ENCODE data around the gene SNX1.

GRCh38 chr15:64146520-64146884 is 50.7 kb downstream of the SNX1 start:
- TF ChIP-seq POLR2A (IDR thresholded peaks at IDR 0.05; ENCODE audit: low read depth, low read length) (no peak), POLR2AphosphoS5 (IDR thresholded peaks at IDR 0.05; ENCODE audit: low read depth, low read length) (no peak)

Data from GM12892 (cell line).